GM12878 (cell line): ENCODE results near the gene SMG6. TPM values are rescaled to one million over a fixed set of nuclear protein-coding genes. Genes with fewer than 3 reads are reported as not detected.

Experiments used
- CHD1 ChIP-seq: IDR thresholded peaks from 2 replicates; pipeline ENCODE4 v1.6.1; 2012; ENCODE audit warnings: low read depth, low read length, improper control_type of control experiment
- FOXK2 ChIP-seq: fragments of 450-650 bp; IDR thresholded peaks from 2 replicates; pipeline ENCODE4 v1.6.1; 2017; ENCODE audit warnings: mild to moderate bottlenecking, moderate library complexity
- HDAC2 ChIP-seq: fragments of 200-600 bp; sonication (generic); IDR thresholded peaks from 2 replicates; pipeline ENCODE4 v1.6.1; 2017
- HDAC6 ChIP-seq: fragments of 200-600 bp; sonication (generic); IDR thresholded peaks from one replicate; pipeline ENCODE4 v1.8.0; 2017; ENCODE audit warnings: antibody characterized with exemption; ENCODE audit not compliant: unreplicated experiment
- LARP7 ChIP-seq: fragments of 450-650 bp; IDR thresholded peaks from 2 replicates; pipeline ENCODE4 v1.6.1; 2017; ENCODE audit warnings: mild to moderate bottlenecking
- MLLT1 ChIP-seq: fragments of 450-650 bp; IDR thresholded peaks from 2 replicates; pipeline ENCODE4 v1.6.1; 2016; ENCODE audit warnings: mild to moderate bottlenecking
- NFXL1 ChIP-seq: fragments of 450-650 bp; IDR thresholded peaks from 2 replicates; pipeline ENCODE4 v1.6.1; 2017; ENCODE audit warnings: antibody characterized with exemption, mild to moderate bottlenecking, borderline replicate concordance
- NFYA ChIP-seq: IDR thresholded peaks from 2 replicates; pipeline ENCODE4 v1.6.1; 2011; ENCODE audit warnings: low read depth, mild to moderate bottlenecking, low read length, improper control_type of control experiment, borderline replicate concordance
- NFYB ChIP-seq: IDR thresholded peaks from 2 replicates; pipeline ENCODE4 v1.6.1; 2011; ENCODE audit warnings: low read depth, mild to moderate bottlenecking, low read length, improper control_type of control experiment, moderate library complexity; ENCODE audit not compliant: insufficient read depth
- NR2C2 ChIP-seq: IDR thresholded peaks from 2 replicates; pipeline ENCODE4 v1.6.1; 2011; ENCODE audit warnings: borderline replicate concordance, low read depth; ENCODE audit not compliant: control insufficient read depth, insufficient read length
- POLR2A ChIP-seq: IDR thresholded peaks from 2 replicates; pipeline ENCODE4 v1.6.1; 2011; ENCODE audit warnings: low read depth, mild to moderate bottlenecking, low read length
- RBBP5 ChIP-seq: fragments of 200-600 bp; sonication (generic); conservative IDR thresholded peaks from 2 replicates; pipeline ENCODE4 v1.6.1; 2016
- SMAD1 ChIP-seq: fragments of 450-650 bp; IDR thresholded peaks from 2 replicates; pipeline ENCODE4 v1.6.1; 2018; ENCODE audit warnings: mild to moderate bottlenecking, low read depth; ENCODE audit not compliant: partially characterized antibody
- SREBF1 ChIP-seq: IDR thresholded peaks from 2 replicates; pipeline ENCODE4 v1.6.1; 2012; ENCODE audit warnings: mild to moderate bottlenecking, low read length
- SREBF2 ChIP-seq: IDR thresholded peaks from 2 replicates; pipeline ENCODE4 v1.6.1; 2012; ENCODE audit warnings: mild to moderate bottlenecking, low read length
- SRF ChIP-seq, 2 experiments: IDR thresholded peaks; 2 replicates each; pipeline ENCODE4 v1.6.1; 2011; ENCODE audit warnings: low read depth in 2 of 2, low read length in 2 of 2, mild to moderate bottlenecking in 1 of 2, moderate library complexity in 1 of 2
- STAT3 ChIP-seq: IDR thresholded peaks from 2 replicates; pipeline ENCODE4 v1.6.1; 2011; ENCODE audit warnings: low read depth, low read length, improper control_type of control experiment
- TBL1XR1 ChIP-seq: IDR thresholded peaks from 2 replicates; pipeline ENCODE4 v1.6.1; 2012; ENCODE audit warnings: low read depth, low read length, improper control_type of control experiment
- YBX1 ChIP-seq: fragments of 450-650 bp; IDR thresholded peaks from 2 replicates; pipeline ENCODE4 v1.6.1; 2016; ENCODE audit warnings: antibody characterized with exemption
- ZBTB4 ChIP-seq: fragments of 450-650 bp; formaldehyde crosslinking; IDR thresholded peaks from 2 replicates; pipeline ENCODE4 v1.4.0; 2022; ENCODE audit warnings: mild to moderate bottlenecking, moderate library complexity
- ZNF24 ChIP-seq: fragments of 450-650 bp; IDR thresholded peaks from 2 replicates; pipeline ENCODE4 v1.6.1; 2017; ENCODE audit warnings: antibody characterized with exemption, mild to moderate bottlenecking
- ZNF274 ChIP-seq: IDR thresholded peaks from one replicate; pipeline ENCODE4 v1.8.0; 2011; ENCODE audit not compliant: insufficient read length, insufficient read depth
- ZNF622 ChIP-seq: fragments of 450-650 bp; IDR thresholded peaks from 2 replicates; pipeline ENCODE4 v1.6.1; 2017; ENCODE audit warnings: mild to moderate bottlenecking, inconsistent platforms
- polyA plus RNA-seq, 11 experiments: library from polyadenylated mRNA; depleted of rRNA in 4 of 11; unstranded in 6 of 11; stranded (reverse) in 5 of 11; fragments of >200 nt; fragmentation: Nextera tagmentation in 4 of 11; fragmentation: Illumina TruSeq in 1 of 11; extraction: Ambion mirVana in 4 of 11; extraction: Trizol in 1 of 11; gene quantifications; 1 replicate in 1 of 11; 2 replicates in 10 of 11; pipeline versions ENCODE4 v1.2.1 to v1.2.3, GENCODE V29; 2011 to 2016; ENCODE audit warnings: inconsistent platforms in 2 of 11, missing spikeins in 2 of 11, low read depth in 1 of 11
- total RNA-seq, 4 experiments: library from RNA; depleted of rRNA in 3 of 4; stranded (reverse); fragments of >200 nt in 3 of 4; fragmentation: Illumina TruSeq in 1 of 4; extraction: Trizol in 1 of 4; gene quantifications; 2 replicates each; pipeline versions ENCODE4 v1.2.1 to v1.2.3, GENCODE V29; 2013 to 2021
- TF ChIP-seq, protein P1 (sequence below): IDR thresholded peaks from 2 replicates; pipeline ENCODE4 v1.6.1; 2011; ENCODE audit warnings: borderline replicate concordance, low read depth, mild to moderate bottlenecking, moderate library complexity, mixed read lengths, low read length; ENCODE audit not compliant: insufficient read depth; ENCODE audit errors: extremely low read length
- TF ChIP-seq, protein P2 (sequence below): fragments of 450-650 bp; IDR thresholded peaks from 2 replicates; pipeline ENCODE4 v1.6.1; 2017; ENCODE audit warnings: mild to moderate bottlenecking, low read depth, inconsistent platforms; ENCODE audit not compliant: poor library complexity, severe bottlenecking

SMG6 gene
- total and polyA plus RNA-seq, 10 of the 15 experiments (the other 5 are each of a cell fraction or from before 2014, with no cell fraction given), result 0.58 to 28.7 (median 15.7) TPM

DNA sequence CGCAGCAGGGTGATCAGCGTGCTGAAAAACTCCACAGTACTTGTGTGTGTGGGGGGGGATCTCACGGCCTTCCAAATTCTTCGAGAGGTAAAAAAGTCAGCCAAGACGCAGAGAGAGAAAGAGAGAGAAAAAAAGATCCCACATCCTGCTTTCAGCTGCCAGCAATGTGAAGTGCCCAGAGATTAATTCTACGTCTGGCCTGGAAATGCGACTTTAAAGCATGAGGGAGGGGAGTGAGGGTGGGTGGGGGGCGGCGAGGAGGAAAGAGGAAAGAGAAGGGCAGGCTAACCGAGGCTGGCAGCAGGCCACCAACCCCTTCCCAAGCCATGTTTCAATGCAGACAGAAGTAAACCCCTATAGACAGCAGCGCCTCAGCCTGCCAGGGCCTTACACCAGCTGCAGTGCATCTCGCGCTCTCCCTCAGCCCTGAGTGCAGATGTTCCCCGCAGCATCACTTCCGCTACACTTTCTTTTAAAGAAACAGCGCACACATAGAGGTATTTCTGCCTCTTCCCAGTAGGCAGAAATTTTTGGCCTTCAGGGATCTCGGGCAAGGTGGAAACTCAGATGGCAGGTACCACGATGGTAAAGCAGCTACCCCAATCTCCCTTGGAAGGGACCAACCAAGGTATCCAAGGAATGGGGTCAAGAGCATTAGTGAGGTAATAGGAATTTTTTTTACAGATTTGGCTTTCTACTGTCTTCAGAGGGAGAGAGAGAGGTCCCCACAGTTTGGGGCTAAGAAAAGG is 87.8 kb downstream of the SMG6 start (continued):
- TF ChIP-seq, protein P1, sequence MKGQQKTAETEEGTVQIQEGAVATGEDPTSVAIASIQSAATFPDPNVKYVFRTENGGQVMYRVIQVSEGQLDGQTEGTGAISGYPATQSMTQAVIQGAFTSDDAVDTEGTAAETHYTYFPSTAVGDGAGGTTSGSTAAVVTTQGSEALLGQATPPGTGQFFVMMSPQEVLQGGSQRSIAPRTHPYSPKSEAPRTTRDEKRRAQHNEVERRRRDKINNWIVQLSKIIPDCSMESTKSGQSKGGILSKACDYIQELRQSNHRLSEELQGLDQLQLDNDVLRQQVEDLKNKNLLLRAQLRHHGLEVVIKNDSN, result no peak
- TF ChIP-seq NFXL1 (no peak), MLLT1 (no peak), ZNF622 (no peak), POLR2A (peak; percentile 90), YBX1 (no peak), ZNF274 (no peak), RBBP5 (no peak), HDAC2 (no peak), NR2C2 (no peak), SREBF2 (no peak), SMAD1 (no peak), SREBF1 (no peak), HDAC6 (no peak), LARP7 (no peak), NFYB (no peak), SRF (IDR thresholded peaks at IDR 0.05; ENCODE audit: low read depth in 2 of 2, low read length in 2 of 2) (no peak), NFYA (no peak), ZBTB4 (CRISPR knock-in tag) (no peak), STAT3 (no peak), TBL1XR1 (no peak), CHD1 (0 out of 2 replicates have a peak, but pooled peaks have one; percentile 12), FOXK2 (no peak), ZNF24 (no peak)
- TF ChIP-seq, protein P2, sequence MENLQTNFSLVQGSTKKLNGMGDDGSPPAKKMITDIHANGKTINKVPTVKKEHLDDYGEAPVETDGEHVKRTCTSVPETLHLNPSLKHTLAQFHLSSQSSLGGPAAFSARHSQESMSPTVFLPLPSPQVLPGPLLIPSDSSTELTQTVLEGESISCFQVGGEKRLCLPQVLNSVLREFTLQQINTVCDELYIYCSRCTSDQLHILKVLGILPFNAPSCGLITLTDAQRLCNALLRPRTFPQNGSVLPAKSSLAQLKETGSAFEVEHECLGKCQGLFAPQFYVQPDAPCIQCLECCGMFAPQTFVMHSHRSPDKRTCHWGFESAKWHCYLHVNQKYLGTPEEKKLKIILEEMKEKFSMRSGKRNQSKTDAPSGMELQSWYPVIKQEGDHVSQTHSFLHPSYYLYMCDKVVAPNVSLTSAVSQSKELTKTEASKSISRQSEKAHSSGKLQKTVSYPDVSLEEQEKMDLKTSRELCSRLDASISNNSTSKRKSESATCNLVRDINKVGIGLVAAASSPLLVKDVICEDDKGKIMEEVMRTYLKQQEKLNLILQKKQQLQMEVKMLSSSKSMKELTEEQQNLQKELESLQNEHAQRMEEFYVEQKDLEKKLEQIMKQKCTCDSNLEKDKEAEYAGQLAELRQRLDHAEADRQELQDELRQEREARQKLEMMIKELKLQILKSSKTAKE, result no peak
